Right ventricle myocardium superior (tissue), 1 donor: ENCODE data around the gene ADGRG6. TPM values are rescaled to one million over a fixed set of nuclear protein-coding genes. Genes with fewer than 3 reads are reported as not detected.
"Not testable (repeated sequence)": the region's sequence is repeated elsewhere in the genome, so short reads cannot be mapped to it uniquely, and the experiment has no call there.

Source experiments
- ATAC-seq: fragments of 200-7000 bp; cut with Tn5 transposase; one replicate; pipeline ENCODE4 v1.9.1; 2020; ENCODE audit warnings: mild to moderate bottlenecking; ENCODE audit not compliant: poor library complexity
- DNase-seq: peaks from one replicate; pipeline ENCODE4 v3.0.0-alpha.2; 2020
- intact Hi-C: fragments of 100-400 bp; cut with DNase I; formaldehyde crosslinking; loops from one replicate; pipeline ENCODE4 v1.11.2; 2022
- total RNA-seq: library from RNA; stranded (reverse); fragmentation: NEBNext Ultra II Directional; extraction: Animal tissue kit (Norgen Biotek cat#: 25700); gene quantifications from one replicate; pipeline ENCODE4 v1.2.1, GENCODE V29; 2021
- donor health status: DM: no; HTN: yes; CAD: no; lungs with severe emphysema.

ADGRG6 gene
- total RNA-seq, 1 donor from 2014 or later, result 3.2 TPM

DNA sequence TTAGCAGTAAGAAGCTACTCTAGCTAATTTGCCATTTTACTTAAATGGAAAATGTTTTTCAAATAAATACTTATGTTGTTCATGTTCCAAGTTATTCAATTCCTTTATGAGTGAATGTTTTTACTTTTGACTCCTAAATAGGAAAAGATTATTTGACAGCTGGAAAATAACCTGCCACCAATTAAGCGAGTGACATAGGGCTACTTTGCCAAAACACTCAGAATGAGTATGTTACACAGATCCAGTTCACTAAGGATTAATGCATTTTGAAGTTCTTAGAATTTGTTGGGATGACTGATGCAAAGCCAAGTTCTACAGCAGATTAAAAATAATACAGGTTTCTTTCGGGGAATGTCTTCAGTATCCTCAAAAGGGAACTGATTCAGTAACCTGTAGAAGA lies 144.4 kb downstream of the ADGRG6 start:
- ATAC-seq (no peak), DNase-seq (no peak)
- intact Hi-C loops, result no loop called here

DNA sequence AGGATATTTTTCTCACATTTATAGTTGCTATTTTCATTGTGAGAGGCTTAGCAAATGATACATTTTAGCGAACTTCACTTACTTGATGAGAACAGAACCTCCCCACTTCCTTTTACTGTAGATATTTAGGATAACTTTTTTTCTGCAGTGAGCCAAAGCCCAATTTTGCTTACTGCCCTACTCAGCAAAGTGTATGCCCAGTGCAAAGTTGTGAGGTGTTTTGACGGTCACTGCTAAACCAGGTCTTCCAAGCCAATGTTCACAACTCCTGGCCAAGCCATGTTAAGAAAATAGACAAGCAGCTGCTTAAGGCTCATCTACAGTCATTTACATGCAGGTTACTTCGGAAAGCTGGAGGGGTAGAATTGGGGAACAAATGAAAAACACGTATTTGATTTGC lies 144.8 kb downstream of the ADGRG6 start:
- ATAC-seq, result no peak
- no peak for DNase-seq
- intact Hi-C loops, result no loop called here

GRCh38 chr6:142448091-142448729 lies 146.4 kb downstream of the ADGRG6 start:
- DNase-seq (no peak), ATAC-seq (no peak)
- intact Hi-C loops, result no loop called here

- ATAC-seq, DNase-seq, intact Hi-C loops: not testable (repeated sequence)
Measured at GRCh38 chr6:142450856-142451255, 149.0 kb downstream of the ADGRG6 start.

DNA sequence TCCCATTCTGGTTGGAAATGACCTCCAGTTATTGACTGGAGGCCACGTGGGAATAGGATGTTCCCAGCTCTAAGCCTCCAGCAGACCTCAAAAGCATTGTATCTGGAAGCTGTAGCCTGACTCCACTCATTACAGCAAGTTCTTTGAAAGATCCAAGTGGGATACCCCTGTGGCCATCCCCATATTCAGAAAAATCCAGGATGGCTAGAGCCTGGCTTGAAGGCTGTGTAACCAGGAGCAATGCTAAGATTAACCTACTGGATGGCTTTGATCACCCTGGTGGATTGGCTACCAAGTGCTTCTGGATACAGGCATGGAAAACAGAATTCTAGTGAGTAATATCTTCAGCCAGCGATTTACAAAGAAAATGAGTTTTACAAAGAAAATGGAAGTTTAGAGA lies 151.2 kb downstream of the ADGRG6 start:
- DNase-seq, result no peak
- no peak for ATAC-seq
- intact Hi-C loops, result no loop called here

- DNase-seq, intact Hi-C loops, ATAC-seq: not testable (repeated sequence)
Measured at GRCh38 chr6:142454196-142454595, 152.4 kb downstream of the ADGRG6 start.

DNA sequence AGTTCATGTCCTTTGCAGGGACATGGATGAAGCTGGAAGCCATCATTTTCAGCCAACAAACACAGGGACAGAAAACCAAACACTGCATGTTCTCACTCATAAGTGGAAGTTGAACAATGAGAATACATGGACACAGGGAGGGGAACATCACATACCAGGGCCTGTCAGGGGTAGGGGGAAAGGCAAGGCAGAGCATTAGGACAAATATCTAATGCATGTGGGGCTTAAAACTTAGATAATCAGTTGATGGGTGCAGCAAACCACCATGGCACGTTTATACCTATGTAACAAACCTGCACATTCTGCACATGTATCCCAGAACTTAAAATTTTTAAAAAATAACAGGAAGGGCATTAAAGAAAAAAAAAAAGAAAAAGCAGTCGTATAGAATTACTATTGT lies 153.0 kb downstream of the ADGRG6 start:
- DNase-seq, intact Hi-C loops, ATAC-seq: not testable (repeated sequence)

DNA sequence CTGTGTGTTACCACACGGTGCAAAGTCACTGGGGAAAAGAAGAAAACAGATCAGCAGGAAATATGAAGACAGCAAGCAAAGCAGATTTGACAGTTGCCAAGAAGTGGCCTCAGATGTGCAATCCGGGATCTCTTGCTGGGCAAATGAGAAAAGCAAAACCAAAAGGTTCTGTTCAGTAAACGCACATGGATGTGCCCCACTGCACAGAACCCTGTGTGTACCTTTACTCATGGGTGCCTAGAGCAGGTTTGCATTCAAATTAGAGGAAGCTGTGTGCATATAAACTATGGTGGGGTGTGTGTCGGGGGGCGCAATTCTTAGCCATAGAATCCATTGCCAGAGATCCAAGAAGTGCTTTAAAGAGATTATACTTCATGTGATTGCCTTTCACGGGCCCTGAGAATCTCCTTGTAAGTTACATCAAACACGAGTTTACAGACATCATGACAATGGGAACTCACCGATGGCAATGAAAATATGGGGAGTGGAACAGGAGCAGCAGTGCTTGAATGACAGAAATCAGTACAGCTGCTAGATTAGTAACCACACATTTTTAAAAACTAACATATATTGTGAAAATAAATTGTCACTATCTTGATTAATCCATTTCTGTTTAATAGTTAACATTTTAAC lies 154.3 kb downstream of the ADGRG6 start:
- no peak for ATAC-seq
- intact Hi-C loops, result no loop called here
- DNase-seq, result no peak

DNA sequence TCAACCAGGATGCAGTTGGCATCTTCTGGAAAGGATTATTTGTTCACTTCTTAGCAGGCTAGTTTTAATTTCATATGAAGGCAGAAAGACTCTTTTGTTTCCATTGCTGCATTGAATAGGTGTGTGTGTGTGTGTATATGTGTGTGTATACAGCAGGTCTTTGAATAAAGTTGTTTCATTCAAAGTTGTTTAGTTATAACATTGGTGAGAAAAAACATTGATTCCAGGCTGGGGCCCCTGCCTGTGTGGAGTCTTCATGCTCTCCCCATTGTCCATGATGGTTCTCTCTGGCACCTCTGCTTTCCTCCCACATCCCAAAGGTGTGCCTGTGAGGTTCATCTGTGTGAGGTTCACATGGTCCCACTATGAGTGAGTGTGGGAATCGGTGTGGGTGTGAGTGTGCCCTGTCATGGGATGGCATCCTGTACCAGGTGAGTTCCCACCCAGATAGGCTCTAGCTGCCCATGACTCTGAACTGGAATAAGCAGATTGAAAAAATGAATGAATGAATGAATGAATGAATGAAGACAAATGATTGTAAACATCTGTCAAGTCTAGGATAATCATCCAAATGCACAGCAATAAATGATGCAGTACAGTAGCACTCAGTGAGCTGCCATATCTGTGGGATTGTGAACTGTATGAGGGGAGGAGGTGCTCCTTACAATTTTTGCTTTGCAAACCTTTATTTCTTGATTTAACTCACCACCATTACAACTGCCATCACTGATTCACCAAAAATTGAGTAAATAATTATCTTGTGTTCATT lies 156.0 kb downstream of the ADGRG6 start:
- no peak for DNase-seq
- intact Hi-C loops, result no loop called here
- no peak for ATAC-seq

- DNase-seq, result no peak
- intact Hi-C loops, result no loop called here
- ATAC-seq, result no peak
Measured at GRCh38 chr6:142458836-142459235, 157.0 kb downstream of the ADGRG6 start.

DNA sequence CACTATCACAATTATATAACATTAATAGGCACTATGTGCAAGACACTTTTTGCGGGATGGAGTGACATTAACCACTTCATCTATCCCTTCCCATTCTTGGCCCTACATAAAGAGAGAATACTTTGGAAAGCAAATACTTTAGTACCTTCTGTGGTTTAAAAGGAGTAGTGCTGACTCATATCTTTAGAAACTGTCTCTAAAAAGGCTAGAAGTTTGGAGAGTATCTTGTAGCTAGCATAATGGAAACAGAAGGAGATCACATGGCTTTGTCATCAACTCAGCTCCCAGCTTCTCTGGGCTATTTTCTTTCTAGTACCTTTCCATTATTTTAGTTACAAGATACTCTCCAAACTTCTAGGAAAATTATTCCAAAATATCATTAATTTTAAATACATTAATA lies 157.5 kb downstream of the ADGRG6 start:
- DNase-seq (no peak), ATAC-seq (no peak)
- intact Hi-C loops, result no loop called here

DNA sequence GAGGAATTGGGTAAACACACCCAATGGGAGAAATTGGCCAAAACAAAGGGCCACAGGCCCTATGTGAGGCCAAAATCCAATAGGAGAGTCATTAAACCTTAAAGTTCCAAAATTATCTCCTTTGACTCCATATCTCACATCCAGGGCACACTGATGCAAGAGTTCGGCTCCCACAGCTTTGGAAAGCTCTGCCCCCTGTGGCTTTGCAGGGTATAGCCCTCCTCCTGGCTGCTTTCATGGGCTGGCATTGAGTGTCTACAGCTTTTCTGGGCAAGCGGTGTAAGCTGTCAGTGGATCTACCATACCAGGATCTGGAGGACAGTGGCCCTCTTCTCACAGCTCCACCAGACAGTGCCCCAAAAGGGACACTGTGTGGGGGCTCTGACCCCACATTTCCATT lies 160.5 kb downstream of the ADGRG6 start:
- ATAC-seq (no peak), DNase-seq (no peak)
- intact Hi-C loops, result no loop called here

DNA sequence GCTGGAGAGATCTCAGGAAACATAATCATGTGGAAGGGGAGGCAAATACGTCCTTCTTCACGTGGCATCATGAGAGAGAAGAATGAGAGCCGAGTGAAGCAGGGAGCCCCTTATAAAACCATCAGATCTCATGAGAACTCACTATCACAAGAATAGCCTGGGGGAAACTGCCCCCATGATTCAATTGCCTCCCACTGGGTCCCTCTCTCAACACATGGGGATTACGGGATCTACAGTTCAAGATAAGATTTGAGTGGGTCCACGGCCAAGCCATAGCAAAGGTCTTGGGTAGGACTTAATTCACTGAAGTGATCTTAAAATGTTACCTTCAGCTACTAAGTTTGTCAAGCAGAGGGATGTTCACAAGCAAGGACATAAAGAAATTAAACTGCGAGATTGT lies 162.2 kb downstream of the ADGRG6 start:
- intact Hi-C loops, result no loop called here
- ATAC-seq, result no peak
- DNase-seq, result no peak

DNA sequence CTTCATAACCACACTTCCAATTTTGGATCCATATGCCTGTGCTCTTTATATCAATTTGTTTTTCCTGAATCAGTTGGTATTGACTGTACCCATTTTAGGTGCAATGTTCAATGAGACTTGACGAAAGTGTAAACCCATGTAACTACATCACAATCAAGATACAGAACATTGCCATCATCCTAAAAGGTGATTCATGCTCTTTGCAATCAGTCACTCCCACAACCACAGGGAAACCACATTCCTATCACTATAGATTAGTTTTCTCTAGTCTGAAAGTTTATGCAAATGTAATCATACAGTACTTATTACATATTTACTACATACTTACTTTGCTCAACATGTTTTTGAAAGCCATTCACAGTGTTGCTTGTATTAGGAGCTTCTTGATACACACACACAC lies 167.4 kb downstream of the ADGRG6 start:
- intact Hi-C loops, result no loop called here
- ATAC-seq, result no peak
- no peak for DNase-seq

GRCh38 chr6:142470421-142470820 lies 168.6 kb downstream of the ADGRG6 start:
- ATAC-seq (no peak), DNase-seq (no peak)
- intact Hi-C loops, result loop anchor here (10.0 kb wide), 1 partner anchor 954 kb away; no protein-coding TSS in a partner anchor

DNA sequence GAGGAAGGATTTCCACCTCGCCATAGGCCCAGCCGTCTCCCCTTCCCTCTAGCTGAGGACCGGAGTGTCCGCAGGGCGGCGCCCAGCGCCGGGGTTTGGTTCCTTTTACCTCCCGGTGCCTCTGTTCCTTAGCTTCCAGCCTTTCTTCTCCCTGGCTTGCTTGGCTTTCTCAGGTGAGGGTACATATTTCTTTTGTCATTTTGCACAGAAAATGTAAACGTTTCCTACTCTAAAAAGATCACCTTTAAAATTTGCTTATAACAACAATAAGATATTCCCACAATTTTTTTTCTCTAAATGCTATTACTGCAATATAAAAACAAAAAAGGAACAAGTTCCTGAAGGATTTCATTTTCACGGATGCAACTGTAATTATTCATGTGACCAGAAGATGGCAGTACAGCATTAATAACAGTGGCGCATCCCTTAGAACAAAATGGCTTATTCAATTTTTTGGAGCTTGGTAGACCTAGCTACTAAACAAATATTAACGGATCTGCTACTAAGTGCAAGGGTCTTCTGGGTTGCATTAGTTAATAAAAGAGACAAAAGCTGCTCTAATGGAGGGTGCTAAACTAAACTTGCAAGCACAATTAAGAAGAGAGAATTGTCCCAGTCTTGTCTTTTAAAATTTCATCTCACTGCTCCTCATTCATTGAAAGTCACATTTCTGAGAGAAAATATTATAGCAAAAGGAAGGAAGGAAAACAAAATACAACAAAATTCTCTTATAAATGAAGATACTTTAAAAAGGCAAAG lies 172.9 kb downstream of the ADGRG6 start:
- DNase-seq (no peak), ATAC-seq (no peak)
- intact Hi-C loops, result loop anchor here (10.0 kb wide), 1 partner anchor 950 kb away; no protein-coding TSS in a partner anchor

GRCh38 chr6:142476452-142476851 lies 174.6 kb downstream of the ADGRG6 start:
- ATAC-seq (no peak), DNase-seq (no peak)
- intact Hi-C loops, result loop anchor here (10.0 kb wide), 1 partner anchor 948 kb away; no protein-coding TSS in a partner anchor

DNA sequence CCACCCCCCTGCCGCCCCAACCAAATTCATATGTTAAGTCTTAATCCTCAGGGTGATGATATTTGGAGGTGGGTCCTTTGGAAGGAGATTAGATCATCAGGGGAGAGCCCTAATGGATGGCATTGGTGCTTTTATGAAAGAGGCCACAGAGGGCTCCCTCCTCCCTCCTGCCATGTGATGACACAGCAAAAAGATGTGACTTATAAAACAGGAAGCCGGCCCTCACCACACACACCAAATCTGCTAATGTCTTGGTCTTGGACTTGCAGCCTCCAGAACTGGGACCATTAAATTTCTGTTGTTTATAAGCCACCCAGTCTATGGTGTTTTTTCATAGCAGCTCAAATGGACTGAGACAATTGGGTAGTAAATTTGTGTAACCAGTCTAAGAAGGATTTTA lies 176.3 kb downstream of the ADGRG6 start:
- no peak for DNase-seq
- intact Hi-C loops, result loop anchor here (10.0 kb wide), 1 partner anchor 947 kb away; no protein-coding TSS in a partner anchor
- ATAC-seq, result no peak

DNA sequence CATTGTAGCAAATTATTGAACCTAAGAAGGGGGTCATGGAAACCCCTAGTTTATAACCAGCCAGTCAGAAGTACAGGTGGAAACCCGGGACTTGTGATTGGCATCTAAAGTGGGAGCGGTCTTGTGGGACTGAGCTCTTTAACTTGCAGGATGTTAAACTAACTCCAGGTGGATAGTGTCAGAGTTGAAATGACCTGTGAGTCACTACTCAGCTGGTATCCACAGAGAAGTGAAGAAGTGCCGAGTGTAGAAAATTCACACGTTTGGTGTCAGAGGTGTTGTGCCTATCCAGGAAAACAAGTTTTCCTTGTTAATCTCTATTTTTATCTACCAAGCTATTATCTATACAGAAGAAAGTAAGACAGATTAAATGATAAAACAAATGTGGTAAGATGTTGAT lies 179.7 kb downstream of the ADGRG6 start:
- ATAC-seq (no peak), DNase-seq (no peak)
- intact Hi-C loops, result no loop called here
